Measurements from ENCODE around the gene SNX32.

The SNX32 gene

GRCh38 chr11:65833297-65834030 is at the start of gene SNX32:
SNX32 (plus strand) TSS chr11:65833963; CDS start chr11:65834066, 103 bp downstream.
- DNase-seq (ENCODE audit: low spot score), result peak; percentile 95

GRCh38 chr11:65785319-65786007 is 48.3 kb upstream of the SNX32 start:
- DNase-seq (ENCODE audit: low spot score), result no peak

GRCh38 chr11:65786008-65786785 is 47.6 kb upstream of the SNX32 start:
- DNase-seq (ENCODE audit: low spot score), result no peak

GRCh38 chr11:65786786-65787636 is 46.8 kb upstream of the SNX32 start, which contains the start of gene OVOL1:
OVOL1 (plus strand) TSS chr11:65787063; CDS start chr11:65787374, 311 bp downstream.
- no peak for DNase-seq (ENCODE audit: low spot score)

- DNase-seq (ENCODE audit: low spot score), result peak; percentile 31
Observed at GRCh38 chr11:65787649-65788622, 45.8 kb upstream of the SNX32 start.

- no peak for DNase-seq (ENCODE audit: low spot score)
Observed at GRCh38 chr11:65788821-65789220, 44.9 kb upstream of the SNX32 start.

GRCh38 chr11:65789230-65790103 is 44.3 kb upstream of the SNX32 start:
- DNase-seq (ENCODE audit: low spot score), result no peak

- DNase-seq (ENCODE audit: low spot score), result no peak
Observed at GRCh38 chr11:65790104-65790901, 43.5 kb upstream of the SNX32 start.

- DNase-seq (ENCODE audit: low spot score), result no peak
Observed at GRCh38 chr11:65790902-65791650, 42.7 kb upstream of the SNX32 start.

GRCh38 chr11:65791719-65792213 is 42.0 kb upstream of the SNX32 start:
- DNase-seq (ENCODE audit: low spot score), result peak; percentile 76

- no peak for DNase-seq (ENCODE audit: low spot score)
Observed at GRCh38 chr11:65792456-65792855, 41.3 kb upstream of the SNX32 start.

- no peak for DNase-seq (ENCODE audit: low spot score)
Observed at GRCh38 chr11:65793144-65793581, 40.6 kb upstream of the SNX32 start.

- no peak for DNase-seq (ENCODE audit: low spot score)
Observed at GRCh38 chr11:65793625-65794400, 40.0 kb upstream of the SNX32 start.

- DNase-seq (ENCODE audit: low spot score), result no peak
Observed at GRCh38 chr11:65794570-65795510, 38.9 kb upstream of the SNX32 start.

- no peak for DNase-seq (ENCODE audit: low spot score)
Observed at GRCh38 chr11:65796726-65797601, 36.8 kb upstream of the SNX32 start.
